Muscle layer of colon (tissue), 2 donors: ENCODE results near the gene RRAGB.
A peak's percentile ranks its signal among the peaks of the same experiment; 100 is the strongest.
"Not testable (repeated sequence)": the region's sequence is repeated elsewhere in the genome, so short reads cannot be mapped to it uniquely, and the experiment has no call there.

Experiments used
- H3K27ac ChIP-seq: one replicate; pipeline ENCODE4 v1.7.0; 2013; ENCODE audit warnings: low read depth, mild to moderate bottlenecking, low read length, moderate library complexity
- H3K27me3 ChIP-seq, 2 donors: one replicate each; pipeline ENCODE4 v1.7.0; 2013; ENCODE audit warnings: low read length in 2 of 2, mild to moderate bottlenecking in 2 of 2; ENCODE audit not compliant: insufficient read depth in 2 of 2, control insufficient read depth in 1 of 2
- H3K36me3 ChIP-seq: one replicate; pipeline ENCODE4 v1.7.0; 2013; ENCODE audit warnings: mild to moderate bottlenecking, low read length; ENCODE audit not compliant: insufficient read depth
- H3K4me1 ChIP-seq: one replicate; pipeline ENCODE4 v1.7.0; 2013; ENCODE audit warnings: mild to moderate bottlenecking, low read length; ENCODE audit not compliant: insufficient read depth
- H3K4me3 ChIP-seq, 2 donors: one replicate each; pipeline ENCODE4 v1.7.0; 2013; ENCODE audit warnings: low read length in 2 of 2, low read depth in 1 of 2, mild to moderate bottlenecking in 1 of 2, moderate library complexity in 1 of 2
- H3K9ac ChIP-seq: one replicate; pipeline ENCODE4 v1.7.0; 2013; ENCODE audit warnings: low read length
- H3K9me3 ChIP-seq: one replicate; pipeline ENCODE4 v1.7.0; 2013; ENCODE audit warnings: mild to moderate bottlenecking, low read length
- donor health status: abdominal sarcoma.
- donor health status: Adenocarcinoma of cecum.

The RRAGB gene

DNA sequence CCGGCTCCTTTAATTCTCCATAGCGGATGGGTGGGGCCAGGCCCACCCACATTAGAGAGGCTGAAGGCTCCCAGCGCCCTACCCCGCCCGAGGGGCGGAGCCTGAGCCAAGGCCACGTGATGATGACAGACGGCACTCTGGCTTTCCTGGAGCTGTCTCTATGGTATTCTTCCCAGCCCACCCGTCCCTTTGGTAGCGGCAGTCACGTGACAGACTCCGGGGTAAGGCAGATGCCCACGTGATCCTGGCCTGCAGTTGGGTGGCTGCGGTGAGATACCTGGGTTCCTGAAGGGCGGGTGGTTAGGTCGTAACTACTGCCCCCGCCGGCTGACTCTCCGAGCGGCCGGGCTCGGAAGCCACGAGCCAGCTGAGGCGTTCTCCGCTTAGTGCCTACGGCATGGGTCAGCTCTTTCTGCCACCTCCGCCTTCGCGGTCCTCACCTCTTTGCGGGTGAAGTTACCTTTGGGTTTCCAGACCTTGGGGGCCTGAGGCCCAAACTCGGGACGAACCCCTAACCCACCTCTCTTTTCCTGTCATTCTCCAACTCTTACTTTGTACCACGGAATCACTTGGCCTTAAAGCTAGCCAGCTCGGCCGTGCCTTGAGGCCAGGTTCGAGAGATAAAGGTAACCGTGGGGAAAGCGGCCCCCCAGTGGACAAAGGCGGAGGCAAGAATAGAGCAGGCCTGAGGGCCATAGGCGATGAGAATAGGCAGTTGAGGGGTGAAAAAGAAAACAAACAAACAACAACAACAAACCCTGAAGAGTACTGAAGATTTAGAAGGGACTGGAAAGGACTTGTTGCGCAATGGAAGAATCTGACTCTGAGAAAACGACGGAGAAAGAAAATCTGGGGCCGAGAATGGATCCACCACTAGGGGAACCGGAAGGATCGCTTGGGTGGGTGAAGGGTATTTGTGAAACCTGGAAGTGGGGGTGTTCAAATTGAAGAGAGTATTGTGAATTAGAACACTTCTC, at the start of gene RRAGB:
Gene RRAGB (plus strand): TSS at position 229 of the 977 bp plus-strand sequence. CDS start 579 bp downstream, at position 808.
- H3K9me3 ChIP-seq, result no peaks in the 10 kb centered on the region
- peak within 1 kb of the TSS; percentile 68 for H3K27ac ChIP-seq
- peaks cover 7% of the 10 kb centered on the region for H3K36me3 ChIP-seq
- H3K4me1 ChIP-seq, result peaks cover 3% of the 10 kb centered on the region
- peak within 1 kb of the TSS; percentile 46 for H3K9ac ChIP-seq
- peak within 1 kb of the TSS; percentile 50 to 85 for H3K4me3 ChIP-seq
- H3K27me3 ChIP-seq, result no peaks in the 10 kb centered on the region

GRCh38 chrX:55668084-55668483, 49.5 kb upstream of the RRAGB start:
- H3K9me3 ChIP-seq, result peaks cover 3% of the 10 kb centered on the region
- no peak overlapping the region for H3K27ac ChIP-seq
- H3K4me1 ChIP-seq, result no peaks in the 10 kb centered on the region
- H3K27me3 ChIP-seq, result no peaks in the 10 kb centered on the region
- no peak overlapping the region for H3K4me3 ChIP-seq
- no peak overlapping the region for H3K9ac ChIP-seq
- H3K36me3 ChIP-seq, result no peaks in the 10 kb centered on the region

DNA sequence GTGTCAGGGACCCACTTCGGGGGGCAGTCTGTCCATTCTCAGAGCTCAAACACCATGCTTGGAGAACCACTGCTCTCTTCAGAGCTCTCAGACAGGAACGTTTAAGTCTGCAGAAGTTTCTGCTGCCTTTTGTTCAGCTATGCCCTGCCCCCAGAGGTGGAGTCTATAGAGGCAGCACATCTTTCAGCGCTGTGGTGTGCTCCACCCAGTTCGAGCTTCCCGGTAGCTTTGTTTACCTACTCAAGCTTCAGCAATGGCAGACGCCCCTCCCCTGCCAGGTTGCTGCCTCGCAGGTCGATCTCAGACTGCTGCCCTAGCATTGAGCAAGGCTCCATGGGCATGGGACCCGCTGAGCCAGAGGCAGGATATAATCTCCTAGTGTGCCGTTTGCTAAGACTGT, 29.0 kb upstream of the RRAGB start:
- H3K4me1 ChIP-seq, H3K27me3 ChIP-seq, H3K27ac ChIP-seq: not testable (repeated sequence)

GRCh38 chrX:55695227-55696018, 22.1 kb upstream of the RRAGB start:
- H3K4me1 ChIP-seq, result no peaks in the 10 kb centered on the region
- H3K9me3 ChIP-seq, result peaks cover 3% of the 10 kb centered on the region
- H3K9ac ChIP-seq, result no peak overlapping the region
- H3K27me3 ChIP-seq, result no peaks in the 10 kb centered on the region
- H3K36me3 ChIP-seq, result no peaks in the 10 kb centered on the region
- no peak overlapping the region for H3K27ac ChIP-seq
- H3K4me3 ChIP-seq, result no peak overlapping the region

More for the DNA sequence above, 29.0 kb upstream of the RRAGB start:
- not testable (repeated sequence) for H3K4me3 ChIP-seq, H3K9me3 ChIP-seq, H3K9ac ChIP-seq, H3K36me3 ChIP-seq

DNA sequence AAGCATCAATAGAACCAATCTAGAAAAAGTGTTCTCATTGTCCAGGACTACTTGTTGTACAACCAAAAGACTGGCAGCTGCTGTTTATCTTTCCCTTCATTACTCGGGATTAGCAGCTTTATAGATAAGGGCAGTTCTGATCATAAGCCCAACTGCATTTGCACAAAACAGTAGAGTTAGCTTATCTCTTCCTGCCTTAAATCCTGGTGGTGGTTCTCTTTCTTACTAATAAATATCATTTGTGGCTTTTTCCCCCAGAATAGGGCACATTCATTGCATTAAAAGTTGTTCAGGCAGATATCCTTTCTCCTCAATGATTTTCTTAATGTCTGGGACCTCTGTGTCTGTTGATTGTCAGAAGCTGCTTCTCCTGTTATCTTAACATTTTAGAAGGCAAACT, 20.2 kb upstream of the RRAGB start:
- Histone ChIP-seq H3K27me3 (no peaks in the 10 kb centered on the region), H3K36me3 (no peaks in the 10 kb centered on the region), H3K27ac (no peak overlapping the region)

GRCh38 chrX:55702671-55703070, 14.9 kb upstream of the RRAGB start:
- no peak overlapping the region for H3K9ac ChIP-seq
- H3K27me3 ChIP-seq, result peaks cover 0 to 5% of the 10 kb centered on the region in 2 donors
- H3K4me1 ChIP-seq, result no peaks in the 10 kb centered on the region

More for the DNA sequence above, 20.2 kb upstream of the RRAGB start:
- Histone ChIP-seq H3K4me1 (no peaks in the 10 kb centered on the region), H3K9me3 (no peaks in the 10 kb centered on the region), H3K9ac (no peak overlapping the region), H3K4me3 (no peak overlapping the region)

DNA sequence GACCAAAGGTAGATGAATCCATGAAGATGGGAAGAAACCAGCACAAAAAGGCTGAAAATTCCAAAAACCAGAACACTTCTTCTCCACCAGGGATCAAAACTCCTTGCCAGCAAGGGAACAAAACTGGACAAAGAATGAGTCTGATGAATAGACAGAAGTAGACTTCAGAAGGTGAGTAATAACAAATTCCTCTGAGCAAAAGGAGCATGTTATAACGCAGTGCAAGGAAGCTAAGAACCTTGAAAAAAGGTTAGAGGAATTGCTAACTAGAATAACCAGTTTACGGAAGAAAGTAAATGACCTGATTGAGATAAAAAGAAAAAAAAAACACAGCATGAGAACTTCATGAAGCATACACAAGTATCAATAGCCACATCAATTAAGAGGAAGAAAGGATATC, 14.1 kb upstream of the RRAGB start:
- not testable (repeated sequence) for H3K4me1 ChIP-seq, H3K27ac ChIP-seq, H3K9me3 ChIP-seq, H3K36me3 ChIP-seq, H3K27me3 ChIP-seq, H3K9ac ChIP-seq, H3K4me3 ChIP-seq

More at GRCh38 chrX:55702671-55703070, 14.9 kb upstream of the RRAGB start:
- no peak overlapping the region for H3K27ac ChIP-seq
- no peaks in the 10 kb centered on the region for H3K9me3 ChIP-seq
- H3K4me3 ChIP-seq, result no peak overlapping the region
- H3K36me3 ChIP-seq, result no peaks in the 10 kb centered on the region

DNA sequence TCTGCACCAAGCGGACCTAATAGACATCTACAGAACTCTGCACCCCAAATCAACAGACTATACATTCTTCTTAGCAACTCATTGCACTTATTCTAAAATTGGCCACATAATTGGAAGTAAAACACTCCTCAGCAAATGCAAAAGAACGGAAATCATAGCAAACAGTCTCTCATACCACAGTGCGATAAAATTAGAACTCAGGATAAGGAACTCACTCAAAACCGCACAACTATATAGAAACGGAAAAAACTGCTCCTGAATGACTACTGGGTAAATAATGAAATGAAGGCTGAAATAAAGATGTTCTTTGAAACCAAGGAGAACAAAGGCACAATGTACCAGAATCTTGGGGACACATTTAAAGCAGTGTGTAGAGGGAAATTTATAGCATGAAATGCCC, 12.5 kb upstream of the RRAGB start:
- H3K4me3 ChIP-seq, H3K4me1 ChIP-seq, H3K9me3 ChIP-seq, H3K9ac ChIP-seq, H3K27me3 ChIP-seq, H3K36me3 ChIP-seq, H3K27ac ChIP-seq: not testable (repeated sequence)

- no peaks in the 10 kb centered on the region for H3K4me1 ChIP-seq
- no peaks in the 10 kb centered on the region for H3K9me3 ChIP-seq
- H3K36me3 ChIP-seq, result no peaks in the 10 kb centered on the region
- no peak overlapping the region for H3K9ac ChIP-seq
- H3K27me3 ChIP-seq, result no peaks in the 10 kb centered on the region
- H3K4me3 ChIP-seq, result no peak overlapping the region
- H3K27ac ChIP-seq, result no peak overlapping the region
Measured at GRCh38 chrX:55709735-55710134, 7.8 kb upstream of the RRAGB start.

DNA sequence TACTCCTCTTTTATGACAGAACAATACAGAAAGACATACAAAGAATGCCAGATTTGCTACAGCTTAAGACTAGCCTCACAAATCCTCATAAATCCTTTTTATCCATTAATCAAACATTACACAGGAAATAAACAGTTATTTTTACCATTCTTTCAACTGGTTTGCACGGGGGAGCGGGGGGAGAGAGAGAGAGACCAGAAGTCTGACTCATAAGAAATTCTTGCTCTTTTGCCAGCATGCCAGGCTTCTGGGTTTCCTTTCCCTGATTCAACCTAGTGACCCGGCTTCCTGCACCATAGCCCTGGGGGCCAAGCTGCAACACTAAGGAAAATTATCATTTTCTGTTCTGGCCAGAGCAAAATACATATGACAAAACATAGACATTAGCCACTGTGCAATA, 6.8 kb upstream of the RRAGB start:
- Histone ChIP-seq H3K9me3 (no peaks in the 10 kb centered on the region), H3K9ac (no peak overlapping the region), H3K27me3 (no peaks in the 10 kb centered on the region), H3K27ac (no peak overlapping the region), H3K4me1 (no peaks in the 10 kb centered on the region), H3K4me3 (no peak overlapping the region), H3K36me3 (no peaks in the 10 kb centered on the region)

DNA sequence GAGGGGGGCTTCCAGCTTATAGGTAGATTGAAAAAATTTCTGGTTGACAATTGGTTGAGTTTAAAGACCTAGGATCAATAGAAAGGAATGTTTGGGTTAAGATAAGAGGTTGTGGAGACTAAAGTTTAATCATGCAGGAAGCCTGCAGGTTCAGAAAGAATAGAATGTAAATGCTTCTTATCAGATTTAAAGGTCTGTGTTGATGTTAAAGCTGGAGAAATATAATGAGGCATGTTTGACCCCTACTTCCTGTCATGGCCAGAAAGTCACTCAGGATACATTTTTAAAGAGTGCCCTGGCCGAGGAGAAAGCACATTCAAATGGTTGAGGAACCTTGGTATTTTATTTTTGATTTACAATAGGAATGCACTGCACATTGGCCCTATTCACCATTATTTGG, 3.9 kb upstream of the RRAGB start:
- Histone ChIP-seq H3K9ac (no peak overlapping the region), H3K27me3 (no peaks in the 10 kb centered on the region), H3K4me3 (no peak overlapping the region), H3K36me3 (no peaks in the 10 kb centered on the region), H3K9me3 (no peaks in the 10 kb centered on the region), H3K4me1 (no peaks in the 10 kb centered on the region), H3K27ac (no peak overlapping the region)
